ENCODE data around the gene HOXD3. TPM values are rescaled to one million over a fixed set of nuclear protein-coding genes. Genes with fewer than 3 reads are reported as not detected.

HOXD3 gene
- total RNA-seq, 1 experiment from 2014 or later, result 1.2 TPM

DNA sequence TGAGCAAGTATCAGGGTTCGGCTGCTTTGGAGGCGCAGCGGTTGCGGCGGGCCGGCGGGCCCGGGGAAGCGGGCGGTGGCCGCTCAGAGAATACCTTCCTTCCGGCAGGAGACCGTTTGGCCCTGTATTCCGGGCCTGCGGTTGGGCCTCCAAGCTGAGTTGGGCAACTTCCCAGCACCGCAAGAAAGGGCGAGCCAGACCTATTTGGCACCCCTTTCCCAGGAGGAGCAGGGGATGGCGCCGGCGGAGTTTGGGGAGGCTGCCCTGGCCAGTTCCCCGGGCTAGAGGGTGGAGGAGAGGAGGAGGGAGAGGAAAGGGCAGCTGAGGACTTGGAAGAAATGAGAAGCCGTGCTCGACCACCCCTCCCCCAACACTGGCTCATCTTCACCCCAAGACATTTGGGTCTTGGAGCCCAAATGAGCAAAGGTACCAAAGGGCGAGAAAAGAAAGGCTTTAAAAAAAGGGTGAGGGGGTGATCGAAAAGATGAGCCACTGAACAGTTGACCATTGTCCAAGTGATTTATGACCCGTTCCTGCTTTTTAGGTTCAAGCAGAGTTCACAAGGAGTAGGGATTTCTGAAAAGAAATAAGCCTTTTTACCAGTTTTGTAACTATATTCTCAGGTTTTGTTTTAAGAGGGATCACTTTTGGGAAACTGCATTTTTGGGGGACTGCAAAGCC is 8.4 kb downstream of the HOXD3 start:
- POLR2A ChIA-PET, result no interaction called here
- H3K27me3 ChIP-seq (replicated peaks; ENCODE audit: control insufficient read depth, insufficient read depth, low read length), result no peaks in the 10 kb centered on the region
- TF ChIP-seq, protein P1, sequence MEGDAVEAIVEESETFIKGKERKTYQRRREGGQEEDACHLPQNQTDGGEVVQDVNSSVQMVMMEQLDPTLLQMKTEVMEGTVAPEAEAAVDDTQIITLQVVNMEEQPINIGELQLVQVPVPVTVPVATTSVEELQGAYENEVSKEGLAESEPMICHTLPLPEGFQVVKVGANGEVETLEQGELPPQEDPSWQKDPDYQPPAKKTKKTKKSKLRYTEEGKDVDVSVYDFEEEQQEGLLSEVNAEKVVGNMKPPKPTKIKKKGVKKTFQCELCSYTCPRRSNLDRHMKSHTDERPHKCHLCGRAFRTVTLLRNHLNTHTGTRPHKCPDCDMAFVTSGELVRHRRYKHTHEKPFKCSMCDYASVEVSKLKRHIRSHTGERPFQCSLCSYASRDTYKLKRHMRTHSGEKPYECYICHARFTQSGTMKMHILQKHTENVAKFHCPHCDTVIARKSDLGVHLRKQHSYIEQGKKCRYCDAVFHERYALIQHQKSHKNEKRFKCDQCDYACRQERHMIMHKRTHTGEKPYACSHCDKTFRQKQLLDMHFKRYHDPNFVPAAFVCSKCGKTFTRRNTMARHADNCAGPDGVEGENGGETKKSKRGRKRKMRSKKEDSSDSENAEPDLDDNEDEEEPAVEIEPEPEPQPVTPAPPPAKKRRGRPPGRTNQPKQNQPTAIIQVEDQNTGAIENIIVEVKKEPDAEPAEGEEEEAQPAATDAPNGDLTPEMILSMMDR (IDR thresholded peaks at IDR 0.05; ENCODE audit: insufficient read depth in 1 of 2, low read depth in 1 of 2, low read length in 1 of 2, severe bottlenecking in 1 of 2, unreplicated experiment in 1 of 2), result no peak
- CTCF ChIA-PET, result no interaction called here
- no peaks in the 10 kb centered on the region for H3K9me3 ChIP-seq
- Mint-ChIP-seq H3K9me3 (ENCODE audit: unreplicated experiment) (peaks cover 9% of the 10 kb centered on the region), H3K4me1 (ENCODE audit: low read depth, unreplicated experiment) (no peaks in the 10 kb centered on the region), H3K27ac (ENCODE audit: unreplicated experiment) (no peak overlapping the region), H3K4me3 (ENCODE audit: unreplicated experiment) (no peak overlapping the region), H3K27me3 (ENCODE audit: insufficient read depth, unreplicated experiment) (peaks cover 10% of the 10 kb centered on the region), H3K36me3 (ENCODE audit: insufficient read depth, unreplicated experiment) (no peaks in the 10 kb centered on the region)
- H3K4me1 ChIP-seq, result no peaks in the 10 kb centered on the region
- no TSS peak for BruUV-seq (replicated peaks)
- DNase-seq, result no peak
- H3K4me3 ChIP-seq (ENCODE audit: low read depth, low read length), result no peak overlapping the region
- no peaks in the 10 kb centered on the region for H3K36me3 ChIP-seq (ENCODE audit: control insufficient read depth, insufficient read depth, low read length)
- intact Hi-C loops (cut with micrococcal nuclease; ENCODE audit: unreplicated experiment), result no loop called here

DNA sequence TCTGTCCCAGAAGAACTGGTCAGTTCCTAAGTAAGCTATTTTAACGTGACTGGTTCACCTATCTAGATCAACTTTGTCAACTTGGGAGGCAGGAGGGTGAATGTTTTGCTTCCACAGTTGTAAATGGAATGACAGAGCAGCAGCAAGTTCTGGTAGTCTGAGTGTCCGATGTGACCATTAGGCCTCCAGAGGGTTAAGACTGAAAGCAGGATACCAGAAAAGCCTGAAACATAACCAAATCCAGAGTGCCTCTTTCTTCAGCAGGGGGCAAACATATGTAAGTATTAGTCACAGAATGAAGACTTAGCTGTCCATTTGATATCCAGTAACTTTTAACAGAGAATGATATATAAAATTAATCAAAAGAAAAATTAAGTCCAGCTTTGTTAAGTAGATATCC is 9.2 kb downstream of the HOXD3 start:
- no peak overlapping the region for H3K4me3 ChIP-seq (ENCODE audit: low read depth, low read length)
- Mint-ChIP-seq H3K36me3 (ENCODE audit: insufficient read depth, unreplicated experiment) (no peaks in the 10 kb centered on the region), H3K9me3 (ENCODE audit: unreplicated experiment) (peaks cover 9% of the 10 kb centered on the region), H3K4me1 (ENCODE audit: low read depth, unreplicated experiment) (no peaks in the 10 kb centered on the region), H3K27me3 (ENCODE audit: insufficient read depth, unreplicated experiment) (peaks cover 7% of the 10 kb centered on the region), H3K27ac (ENCODE audit: unreplicated experiment) (no peak overlapping the region), H3K4me3 (ENCODE audit: unreplicated experiment) (no peak overlapping the region)
- TF ChIP-seq, protein P1 (IDR thresholded peaks at IDR 0.05; ENCODE audit: insufficient read depth in 1 of 2, low read depth in 1 of 2, low read length in 1 of 2, severe bottlenecking in 1 of 2, unreplicated experiment in 1 of 2), result no peak
- no peaks in the 10 kb centered on the region for H3K9me3 ChIP-seq
- H3K4me1 ChIP-seq, result no peaks in the 10 kb centered on the region
- intact Hi-C loops (cut with micrococcal nuclease; ENCODE audit: unreplicated experiment), result no loop called here
- H3K36me3 ChIP-seq (ENCODE audit: control insufficient read depth, insufficient read depth, low read length), result no peaks in the 10 kb centered on the region
- BruUV-seq (replicated peaks), result no TSS peak
- ChIA-PET POLR2A (no interaction called here), CTCF (no interaction called here)
- DNase-seq, result no peak
- no peaks in the 10 kb centered on the region for H3K27me3 ChIP-seq (replicated peaks; ENCODE audit: control insufficient read depth, insufficient read depth, low read length)

DNA sequence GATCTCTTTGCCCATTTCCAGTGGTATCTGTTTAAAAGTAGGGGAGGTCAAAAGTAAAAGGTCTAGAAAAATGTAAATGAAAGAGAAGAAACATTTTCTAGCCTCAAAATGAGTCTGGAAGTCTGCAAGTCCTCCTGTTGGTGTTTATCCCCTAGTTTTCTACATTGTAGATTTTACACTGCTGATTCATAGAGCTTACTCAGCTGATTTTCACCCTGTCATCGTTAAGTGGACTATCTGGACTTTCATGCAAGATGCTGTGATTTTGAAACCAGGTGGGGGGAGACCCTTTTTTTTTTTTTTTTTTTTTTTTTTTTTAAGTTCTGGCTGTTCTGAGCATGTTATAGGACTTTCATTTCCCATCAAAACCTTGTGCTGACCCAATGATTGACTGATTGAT is 10.3 kb downstream of the HOXD3 start:
- intact Hi-C loops (cut with micrococcal nuclease; ENCODE audit: unreplicated experiment), result no loop called here
- Mint-ChIP-seq H3K4me3 (ENCODE audit: unreplicated experiment) (no peak overlapping the region), H3K4me1 (ENCODE audit: low read depth, unreplicated experiment) (no peaks in the 10 kb centered on the region), H3K27ac (ENCODE audit: unreplicated experiment) (no peak overlapping the region), H3K27me3 (ENCODE audit: insufficient read depth, unreplicated experiment) (peaks cover 7% of the 10 kb centered on the region), H3K36me3 (ENCODE audit: insufficient read depth, unreplicated experiment) (no peaks in the 10 kb centered on the region), H3K9me3 (ENCODE audit: unreplicated experiment) (peaks cover 9% of the 10 kb centered on the region)
- Histone ChIP-seq H3K36me3 (ENCODE audit: control insufficient read depth, insufficient read depth, low read length) (no peaks in the 10 kb centered on the region), H3K4me3 (ENCODE audit: low read depth, low read length) (no peak overlapping the region), H3K9me3 (no peaks in the 10 kb centered on the region), H3K4me1 (no peaks in the 10 kb centered on the region), H3K27me3 (replicated peaks; ENCODE audit: control insufficient read depth, insufficient read depth, low read length) (no peaks in the 10 kb centered on the region)
- POLR2A ChIA-PET, result no interaction called here
- TF ChIP-seq, protein P1 (IDR thresholded peaks at IDR 0.05; ENCODE audit: insufficient read depth in 1 of 2, low read depth in 1 of 2, low read length in 1 of 2, severe bottlenecking in 1 of 2, unreplicated experiment in 1 of 2), result no peak
- DNase-seq, result no peak
- no TSS peak for BruUV-seq (replicated peaks)
- CTCF ChIA-PET, result no interaction called here

Measured in Caco-2 (cell line).